Fibroblast of mammary gland (primary cell): ENCODE measurements around the gene ZSCAN16.

ENCODE experiments used
- DNase-seq: peaks from one replicate; pipeline ENCODE4 v3.0.0-alpha.2; 2010; ENCODE audit warnings: low read depth
- H3K4me3 ChIP-seq: 2 replicates; pipeline ENCODE4 v1.5.1; 2011; ENCODE audit warnings: low read depth, mild to moderate bottlenecking, low read length, moderate library complexity; ENCODE audit not compliant: control insufficient read depth
- TF ChIP-seq, protein P1 (sequence below): conservative IDR thresholded peaks from 2 replicates; pipeline ENCODE4 v1.5.1; 2011; ENCODE audit warnings: low read depth, low read length, inconsistent platforms; ENCODE audit not compliant: control insufficient read depth, insufficient read depth

The ZSCAN16 gene

DNA sequence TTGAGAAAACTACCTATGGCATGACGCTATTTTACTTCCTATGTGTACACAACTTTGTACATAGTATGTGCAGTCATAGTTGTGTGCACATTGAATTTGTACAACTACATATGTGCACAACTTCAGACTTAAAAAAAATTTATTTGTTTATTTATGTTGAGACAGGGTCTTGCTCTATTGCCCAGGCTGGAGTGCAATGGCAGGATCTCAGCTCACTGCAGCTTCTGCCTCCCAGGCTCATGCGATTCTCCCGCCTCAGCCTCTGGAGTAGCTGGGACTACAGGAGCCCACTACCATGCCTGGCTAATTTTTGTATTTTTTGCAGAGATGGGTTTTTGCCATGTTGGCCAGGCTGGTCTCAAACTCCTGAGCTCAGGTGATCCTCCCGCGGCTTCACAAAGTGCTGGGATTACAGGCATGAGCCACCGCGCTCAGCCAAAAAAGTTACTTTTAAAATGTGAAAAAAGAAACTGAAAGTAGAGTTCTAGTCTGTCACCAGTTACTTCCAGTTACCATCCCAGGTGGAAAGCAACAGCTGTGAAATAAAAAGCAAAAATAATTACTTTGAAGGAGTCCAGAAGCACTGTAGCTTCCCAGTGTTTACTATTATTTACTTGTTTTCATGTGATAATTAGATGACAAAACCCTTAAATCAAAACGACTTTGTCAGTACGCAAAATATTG is 15.6 kb downstream of the ZSCAN16 start:
- no peak for DNase-seq
- H3K4me3 ChIP-seq: no peak overlapping the region
- TF ChIP-seq, protein P1, sequence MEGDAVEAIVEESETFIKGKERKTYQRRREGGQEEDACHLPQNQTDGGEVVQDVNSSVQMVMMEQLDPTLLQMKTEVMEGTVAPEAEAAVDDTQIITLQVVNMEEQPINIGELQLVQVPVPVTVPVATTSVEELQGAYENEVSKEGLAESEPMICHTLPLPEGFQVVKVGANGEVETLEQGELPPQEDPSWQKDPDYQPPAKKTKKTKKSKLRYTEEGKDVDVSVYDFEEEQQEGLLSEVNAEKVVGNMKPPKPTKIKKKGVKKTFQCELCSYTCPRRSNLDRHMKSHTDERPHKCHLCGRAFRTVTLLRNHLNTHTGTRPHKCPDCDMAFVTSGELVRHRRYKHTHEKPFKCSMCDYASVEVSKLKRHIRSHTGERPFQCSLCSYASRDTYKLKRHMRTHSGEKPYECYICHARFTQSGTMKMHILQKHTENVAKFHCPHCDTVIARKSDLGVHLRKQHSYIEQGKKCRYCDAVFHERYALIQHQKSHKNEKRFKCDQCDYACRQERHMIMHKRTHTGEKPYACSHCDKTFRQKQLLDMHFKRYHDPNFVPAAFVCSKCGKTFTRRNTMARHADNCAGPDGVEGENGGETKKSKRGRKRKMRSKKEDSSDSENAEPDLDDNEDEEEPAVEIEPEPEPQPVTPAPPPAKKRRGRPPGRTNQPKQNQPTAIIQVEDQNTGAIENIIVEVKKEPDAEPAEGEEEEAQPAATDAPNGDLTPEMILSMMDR: no peak

DNA sequence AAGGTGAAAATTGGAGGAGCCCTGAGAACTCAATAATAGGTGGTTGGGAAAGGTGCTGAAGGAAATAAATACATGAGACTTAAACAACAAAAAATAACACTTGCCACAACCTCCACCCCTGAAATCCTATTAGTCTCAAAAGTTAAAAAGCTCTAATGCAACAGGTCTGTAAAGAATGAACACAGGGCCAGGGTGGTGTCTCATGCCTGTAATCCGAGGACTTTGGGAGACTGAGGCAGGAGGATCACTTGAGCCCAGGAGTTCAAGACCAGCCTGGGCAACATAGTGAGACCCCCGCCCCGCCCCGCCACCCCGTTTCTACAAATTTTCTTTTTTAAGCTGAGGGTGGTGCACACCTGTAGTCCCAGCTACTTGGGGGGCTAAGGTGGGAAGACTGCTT is 16.2 kb downstream of the ZSCAN16 start:
- DNase-seq: no peak
- H3K4me3 ChIP-seq: no peak overlapping the region
- TF ChIP-seq, protein P1: no peak

DNA sequence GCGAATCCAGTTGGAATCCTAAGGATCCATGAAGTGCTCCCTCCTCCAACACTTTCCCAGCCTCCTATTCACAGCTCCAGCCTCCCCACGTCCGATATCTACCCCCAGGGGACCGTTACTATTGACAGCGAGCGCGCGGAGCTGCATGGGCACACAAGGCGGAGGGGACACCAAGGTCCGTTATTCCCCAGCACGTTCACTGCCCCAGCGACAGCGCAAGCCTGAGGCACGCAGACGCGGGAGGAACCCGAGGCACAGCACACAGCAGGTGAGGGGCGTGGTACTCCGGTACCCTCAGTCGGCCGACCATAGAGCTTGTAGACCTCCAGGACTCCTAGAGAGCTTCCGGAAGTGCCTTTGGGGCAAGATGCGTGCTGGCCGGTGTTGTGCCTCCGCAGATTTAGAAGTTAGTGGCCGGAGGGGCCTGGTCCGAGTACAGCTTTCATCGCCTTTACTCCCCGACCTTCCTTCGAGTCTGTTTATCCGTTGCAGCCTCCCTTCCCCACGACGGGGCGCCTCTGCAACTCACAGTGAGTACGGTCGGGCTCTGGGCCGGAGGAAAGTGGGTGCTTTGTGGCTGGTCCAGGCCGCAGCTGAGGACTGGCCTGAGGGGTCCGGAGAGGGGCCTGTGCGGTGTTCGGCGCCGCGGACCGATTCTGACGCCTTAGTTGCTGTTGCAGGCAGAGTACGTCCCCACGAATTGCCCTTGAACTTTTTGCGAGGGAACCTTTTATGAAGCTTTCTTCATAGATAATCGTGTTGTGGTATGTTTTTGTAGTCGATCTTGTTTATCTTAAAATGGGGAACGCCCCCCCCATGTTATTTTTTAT is 17.3 kb downstream of the ZSCAN16 start, which contains the start of gene ZKSCAN8:
Gene ZKSCAN8 (plus strand): TSS at position 384 of the 830 bp plus-strand sequence. CDS start 6,525 bp downstream, outside the sequence.
- TF ChIP-seq, protein P1: no peak
- peak within 1 kb of the TSS; percentile 92 for H3K4me3 ChIP-seq
- peak; percentile 87 for DNase-seq

DNA sequence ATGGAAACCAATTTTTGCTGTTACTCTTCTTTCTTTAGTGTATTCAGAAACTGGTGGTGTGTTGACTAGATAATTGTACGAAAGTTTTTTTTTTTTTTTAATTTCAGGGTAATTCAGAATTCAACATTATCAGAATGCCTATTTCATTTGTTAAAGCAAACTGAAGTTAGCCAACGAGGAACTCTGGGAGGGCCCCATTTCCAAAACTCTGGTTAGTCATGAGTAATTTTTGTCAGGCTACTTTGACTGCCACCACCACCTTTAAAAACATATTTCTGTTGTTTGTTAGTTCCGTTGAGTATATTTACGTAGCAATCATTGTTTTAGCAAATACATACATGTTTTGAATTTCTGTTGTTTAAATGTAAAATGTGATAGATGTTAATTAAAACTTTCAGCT is 18.0 kb downstream of the ZSCAN16 start:
- TF ChIP-seq, protein P1: no peak
- H3K4me3 ChIP-seq: peak overlapping the region; percentile 92
- peak; percentile 40 for DNase-seq

DNA sequence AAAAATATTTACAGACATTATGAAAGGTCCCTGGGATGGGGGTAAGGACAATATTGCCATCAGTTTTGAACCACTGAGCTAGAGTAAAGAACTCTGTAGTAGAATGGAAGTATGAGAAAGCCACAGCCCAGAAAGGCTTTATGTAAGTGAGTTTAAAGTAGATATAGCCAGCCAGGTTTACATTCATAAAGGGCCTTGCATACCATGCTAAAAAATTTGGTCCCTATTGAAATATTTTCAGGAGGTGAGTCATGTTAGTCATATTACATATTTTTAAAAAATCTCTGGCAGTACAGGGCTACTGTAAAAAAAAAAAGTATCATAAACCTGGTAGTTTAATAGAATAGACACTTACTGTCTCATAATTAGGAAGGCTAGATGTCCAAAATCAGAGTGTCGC is 20.8 kb downstream of the ZSCAN16 start:
- DNase-seq: no peak
- TF ChIP-seq, protein P1: no peak
- no peak overlapping the region for H3K4me3 ChIP-seq

DNA sequence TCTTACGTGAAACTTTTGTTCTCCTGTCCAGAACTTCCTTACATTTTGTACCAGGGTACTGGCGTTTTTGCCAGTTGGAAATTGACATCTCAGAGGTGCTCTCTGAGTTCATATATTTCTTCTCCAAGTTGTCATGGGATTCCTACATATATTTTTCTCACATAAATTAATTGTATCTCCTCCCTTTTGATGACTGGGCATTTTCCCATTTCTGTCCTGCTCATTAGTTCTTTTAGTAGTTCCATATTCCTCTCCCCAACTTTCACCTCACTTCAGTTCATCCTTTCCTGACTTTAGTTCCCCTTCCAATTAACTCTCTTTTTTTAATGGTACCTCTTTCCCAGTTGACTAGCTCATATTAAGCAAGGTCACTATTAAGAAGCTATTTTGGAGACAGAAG is 28.1 kb downstream of the ZSCAN16 start:
- DNase-seq: no peak
- TF ChIP-seq, protein P1: no peak
- no peak overlapping the region for H3K4me3 ChIP-seq
